RWPE1 (cell line): Measurements from ENCODE around the gene MRFAP1.

ENCODE experiments used
- CTCF ChIA-PET: fragments of 350-600 bp; sonication (Branson Sonifier 250); formaldehyde crosslinking; extraction: SDS; loops from one replicate; lab custom pipeline; 2021; lab: Yijun Ruan, JAX
- POLR2A ChIA-PET: fragments of 400-600 bp; formaldehyde crosslinking; extraction: SDS; loops from one replicate; lab custom pipeline; 2020; ENCODE audit warnings: antibody characterized with exemption; ENCODE audit not compliant: low non-redundant PET; lab: Yijun Ruan, JAX
- DNase-seq: peaks from one replicate; pipeline ENCODE4 v3.0.0; 2012; ENCODE audit warnings: low spot score
- H3K27ac ChIP-seq: fragments of 450-650 bp; 2 replicates; pipeline ENCODE4 v1.5.1; 2017
- CTCF ChIP-seq: fragments of 450-650 bp; conservative IDR thresholded peaks from 2 replicates; pipeline ENCODE4 v1.5.1; 2017; ENCODE audit warnings: low read depth, mild to moderate bottlenecking

The MRFAP1 gene

GRCh38 chr4:6603128-6603527, 37.4 kb upstream of the MRFAP1 start:
- no peak for DNase-seq
- ChIA-PET CTCF (no interaction called here), POLR2A (no interaction called here)
- no peak overlapping the region for H3K27ac ChIP-seq
- no peak for TF ChIP-seq CTCF

- DNase-seq: no peak
- no peak for TF ChIP-seq CTCF
- no peak overlapping the region for H3K27ac ChIP-seq
- ChIA-PET CTCF (no interaction called here), POLR2A (no interaction called here)
These were observed 35.4 kb upstream of the MRFAP1 start for GRCh38 chr4:6605114-6605513.

- no peak overlapping the region for H3K27ac ChIP-seq
- CTCF ChIA-PET: interaction anchor here (0.6 kb wide), 1 partner anchor 267 kb away, joined by 3 read pairs; no protein-coding TSS in a partner anchor
- POLR2A ChIA-PET: no interaction called here
- no peak for DNase-seq
- no peak for TF ChIP-seq CTCF
These were observed 34.9 kb upstream of the MRFAP1 start for GRCh38 chr4:6605605-6606004.

- no peak for DNase-seq
- no peak overlapping the region for H3K27ac ChIP-seq
- CTCF ChIA-PET: interaction anchor here (0.6 kb wide), 1 partner anchor 33 kb away, joined by 3 read pairs; no protein-coding TSS in a partner anchor
- POLR2A ChIA-PET: no interaction called here
- TF ChIP-seq CTCF: no peak
These were observed 33.8 kb upstream of the MRFAP1 start for GRCh38 chr4:6606465-6607235.

GRCh38 chr4:6607368-6608055, 33.0 kb upstream of the MRFAP1 start:
- ChIA-PET CTCF (interaction anchor here (0.6 kb wide), 1 partner anchor 33 kb away, joined by 3 read pairs; no protein-coding TSS in a partner anchor), POLR2A (no interaction called here)
- DNase-seq: no peak
- H3K27ac ChIP-seq: no peak overlapping the region
- TF ChIP-seq CTCF: no peak

GRCh38 chr4:6608758-6609414, 31.6 kb upstream of the MRFAP1 start:
- DNase-seq: no peak
- no peak overlapping the region for H3K27ac ChIP-seq
- ChIA-PET CTCF (no interaction called here), POLR2A (no interaction called here)
- no peak for TF ChIP-seq CTCF
